Subcutaneous adipose tissue (tissue), 4 donors: ENCODE measurements around the gene IDI1. TPM values are rescaled to one million over a fixed set of nuclear protein-coding genes. Genes with fewer than 3 reads are reported as not detected.

Source experiments
- CTCF ChIP-seq: fragments of 450-650 bp; IDR thresholded peaks from one replicate; pipeline ENCODE4 v1.5.1; 2016; ENCODE audit warnings: low read depth, mild to moderate bottlenecking, control low read depth, antibody characterized with exemption, moderate library complexity
- total RNA-seq, 4 donors: library from RNA; depleted of rRNA; stranded (reverse); fragments of >200 nt; gene quantifications; one replicate each; pipeline ENCODE4 v1.1.0, GENCODE V29; 2016

IDI1 gene
- total RNA-seq, 4 donors from 2014 or later: 42.7 to 74.5 (median 55.2) TPM

GRCh38 chr10:1074052-1074747 is 25.3 kb upstream of the IDI1 start:
- TF ChIP-seq CTCF: no peak

GRCh38 chr10:1070919-1071318 is 22.0 kb upstream of the IDI1 start:
- no peak for TF ChIP-seq CTCF

- no peak for TF ChIP-seq CTCF
Observed at GRCh38 chr10:1068380-1069361, 19.8 kb upstream of the IDI1 start.

- TF ChIP-seq CTCF: no peak
Observed at GRCh38 chr10:1064964-1065247, 16.0 kb upstream of the IDI1 start.

GRCh38 chr10:1063232-1063865 is 14.4 kb upstream of the IDI1 start:
- TF ChIP-seq CTCF: no peak

GRCh38 chr10:1061930-1062774 is 13.2 kb upstream of the IDI1 start:
- no peak for TF ChIP-seq CTCF
